Neural cell (in vitro differentiated cells): ENCODE results near the gene ANO4. TPM values are rescaled to one million over a fixed set of nuclear protein-coding genes. Genes with fewer than 3 reads are reported as not detected.

ENCODE experiments used
- H2AFZ ChIP-seq: fragments of 200-600, 300-800 bp; sonication (generic), shearing (Covaris generic); 2 replicates; pipeline ENCODE4 v1.6.0; 2014; ENCODE audit warnings: low read depth, mild to moderate bottlenecking, antibody characterized with exemption, low read length, moderate library complexity
- H3F3A ChIP-seq: fragments of 200-600 bp; shearing (Covaris generic); 2 replicates; pipeline ENCODE4 v1.6.1; 2016; ENCODE audit warnings: mild to moderate bottlenecking, moderate library complexity, mixed read lengths, antibody characterized with exemption, low read length; ENCODE audit not compliant: insufficient read depth, poor library complexity, severe bottlenecking
- H3K27ac ChIP-seq: fragments of 200-600, 300-800 bp; sonication (generic), shearing (Covaris generic); 2 replicates; pipeline ENCODE4 v1.5.1; 2014; ENCODE audit warnings: mild to moderate bottlenecking, low read length, moderate library complexity
- H3K27me3 ChIP-seq: fragments of 300-800, 200-600 bp; sonication (generic), shearing (Covaris generic); 2 replicates; pipeline ENCODE4 v1.6.0; 2014; ENCODE audit warnings: mild to moderate bottlenecking, low read depth, low read length, moderate library complexity; ENCODE audit not compliant: insufficient read depth
- H3K36me3 ChIP-seq: fragments of 300-800, 200-600 bp; sonication (generic), shearing (Covaris generic); 2 replicates; pipeline ENCODE4 v1.5.1; 2014; ENCODE audit warnings: mild to moderate bottlenecking, antibody characterized with exemption, low read length, moderate library complexity; ENCODE audit not compliant: insufficient read depth
- H3K4me2 ChIP-seq: fragments of 300-800, 200-600 bp; sonication (generic), shearing (Covaris generic); 2 replicates; pipeline ENCODE4 v1.6.0; 2014; ENCODE audit warnings: mild to moderate bottlenecking, low read length
- H3K4me3 ChIP-seq: fragments of 300-800, 200-600 bp; sonication (generic), shearing (Covaris generic); 2 replicates; pipeline ENCODE4 v1.5.1; 2014; ENCODE audit warnings: mild to moderate bottlenecking, low read length, moderate library complexity
- H3K79me2 ChIP-seq: fragments of 200-600 bp; shearing (Covaris generic); replicated peaks from 2 replicates; pipeline ENCODE4 v1.6.0; 2014; ENCODE audit warnings: mild to moderate bottlenecking, low read length, moderate library complexity; ENCODE audit not compliant: insufficient read depth
- H3K9ac ChIP-seq: fragments of 300-800, 200-600 bp; sonication (generic), shearing (Covaris generic); 2 replicates; pipeline ENCODE4 v1.6.1; 2016; ENCODE audit warnings: mild to moderate bottlenecking, low read length, mixed read lengths
- H3K9me2 ChIP-seq: fragments of 200-600 bp; shearing (Covaris generic); 2 replicates; pipeline ENCODE4 v1.6.1; 2016; ENCODE audit warnings: mild to moderate bottlenecking, low read length, mixed read lengths; ENCODE audit not compliant: insufficient read depth
- H3K9me3 ChIP-seq: fragments of 200-600, 300-800 bp; sonication (generic), shearing (Covaris generic); 2 replicates; pipeline ENCODE4 v1.6.1; 2016; ENCODE audit warnings: mild to moderate bottlenecking, mixed run types, low read length, moderate library complexity, mixed read lengths
- H4K20me1 ChIP-seq: fragments of 200-600 bp; shearing (Covaris generic); 2 replicates; pipeline ENCODE4 v1.6.1; 2016; ENCODE audit warnings: mild to moderate bottlenecking, mixed run types; ENCODE audit not compliant: insufficient read depth
- EP300 ChIP-seq: fragments of 450-650 bp; conservative IDR thresholded peaks from 2 replicates; pipeline ENCODE4 v1.6.1; 2014; ENCODE audit warnings: antibody characterized with exemption, mild to moderate bottlenecking, moderate library complexity; ENCODE audit not compliant: poor library complexity, severe bottlenecking
- EZH2 ChIP-seq: fragments of 200-600, 300-800 bp; shearing (Covaris generic), sonication (generic); IDR thresholded peaks from 2 replicates; pipeline ENCODE4 v1.6.1; 2014; ENCODE audit warnings: antibody characterized with exemption, low read length, borderline replicate concordance, mild to moderate bottlenecking; ENCODE audit not compliant: insufficient read depth, poor library complexity, severe bottlenecking
- MXI1 ChIP-seq: fragments of 450-650 bp; conservative IDR thresholded peaks from 2 replicates; pipeline ENCODE4 v1.6.1; 2014; ENCODE audit warnings: antibody characterized with exemption, mild to moderate bottlenecking; ENCODE audit not compliant: poor library complexity, severe bottlenecking
- POLR2AphosphoS5 ChIP-seq: IDR thresholded peaks from 2 replicates; pipeline ENCODE4 v1.6.1; 2012
- SMC3 ChIP-seq: fragments of 450-650 bp; conservative IDR thresholded peaks from 2 replicates; pipeline ENCODE4 v1.6.1; 2014; ENCODE audit warnings: antibody characterized with exemption, mild to moderate bottlenecking, moderate library complexity; ENCODE audit not compliant: poor library complexity
- TAF1 ChIP-seq: IDR thresholded peaks from 2 replicates; pipeline ENCODE4 v1.6.1; 2012; ENCODE audit warnings: low read depth
- polyA plus RNA-seq: library from polyadenylated mRNA; depleted of rRNA; stranded (reverse); fragments of >200 nt; gene quantifications from 2 replicates; pipeline ENCODE4 v1.2.3, GENCODE V29; 2014
- TF ChIP-seq, protein P1 (sequence below): fragments of 450-650 bp; IDR thresholded peaks from 2 replicates; pipeline ENCODE4 v1.5.1; 2014; ENCODE audit warnings: antibody characterized with exemption, mild to moderate bottlenecking, moderate library complexity; ENCODE audit not compliant: poor library complexity, severe bottlenecking
- TF ChIP-seq, protein P2 (sequence below): IDR thresholded peaks from 2 replicates; pipeline ENCODE4 v1.6.1; 2012; ENCODE audit warnings: borderline replicate concordance

ANO4 gene
- polyA plus RNA-seq, 1 donor from 2014 or later: 11.1 TPM

DNA sequence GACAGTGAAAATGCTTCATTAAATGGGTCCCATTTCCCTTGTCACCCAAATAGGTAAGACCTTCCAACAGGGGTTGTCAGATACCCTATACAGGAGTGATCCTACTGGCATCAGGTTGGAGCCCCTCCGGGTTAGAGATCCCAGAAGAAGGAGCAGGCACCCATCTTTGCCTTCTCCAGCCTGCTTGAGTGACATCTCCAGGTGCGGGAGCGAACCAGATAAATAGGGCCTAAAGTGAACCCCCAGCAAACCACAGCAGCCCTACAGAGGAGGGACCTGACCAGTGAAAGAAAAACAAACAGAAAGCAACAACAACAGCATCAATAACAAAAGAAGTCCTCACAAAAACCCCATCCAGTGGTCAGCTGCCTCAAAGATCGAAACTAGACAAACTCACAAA is 233.2 kb downstream of the ANO4 start:
- Histone ChIP-seq H3K9me3 (no peaks in the 10 kb centered on the region), H3K4me2 (no peak overlapping the region), H2AFZ (no peak overlapping the region), H3K36me3 (no peaks in the 10 kb centered on the region), H3K9me2 (no peaks in the 10 kb centered on the region), H3K27me3 (no peaks in the 10 kb centered on the region), H3K4me3 (no peak overlapping the region), H3K9ac (no peak overlapping the region), H4K20me1 (no peaks in the 10 kb centered on the region), H3K79me2 (no peaks in the 10 kb centered on the region), H3K27ac (no peak overlapping the region), H3F3A (no peaks in the 10 kb centered on the region)
- no peak for TF ChIP-seq MXI1
- TF ChIP-seq POLR2AphosphoS5: no peak
- no peak for TF ChIP-seq EZH2
- TF ChIP-seq SMC3: no peak
- TF ChIP-seq TAF1: no peak
- TF ChIP-seq, protein P1, sequence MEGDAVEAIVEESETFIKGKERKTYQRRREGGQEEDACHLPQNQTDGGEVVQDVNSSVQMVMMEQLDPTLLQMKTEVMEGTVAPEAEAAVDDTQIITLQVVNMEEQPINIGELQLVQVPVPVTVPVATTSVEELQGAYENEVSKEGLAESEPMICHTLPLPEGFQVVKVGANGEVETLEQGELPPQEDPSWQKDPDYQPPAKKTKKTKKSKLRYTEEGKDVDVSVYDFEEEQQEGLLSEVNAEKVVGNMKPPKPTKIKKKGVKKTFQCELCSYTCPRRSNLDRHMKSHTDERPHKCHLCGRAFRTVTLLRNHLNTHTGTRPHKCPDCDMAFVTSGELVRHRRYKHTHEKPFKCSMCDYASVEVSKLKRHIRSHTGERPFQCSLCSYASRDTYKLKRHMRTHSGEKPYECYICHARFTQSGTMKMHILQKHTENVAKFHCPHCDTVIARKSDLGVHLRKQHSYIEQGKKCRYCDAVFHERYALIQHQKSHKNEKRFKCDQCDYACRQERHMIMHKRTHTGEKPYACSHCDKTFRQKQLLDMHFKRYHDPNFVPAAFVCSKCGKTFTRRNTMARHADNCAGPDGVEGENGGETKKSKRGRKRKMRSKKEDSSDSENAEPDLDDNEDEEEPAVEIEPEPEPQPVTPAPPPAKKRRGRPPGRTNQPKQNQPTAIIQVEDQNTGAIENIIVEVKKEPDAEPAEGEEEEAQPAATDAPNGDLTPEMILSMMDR: no peak
- TF ChIP-seq, protein P2, sequence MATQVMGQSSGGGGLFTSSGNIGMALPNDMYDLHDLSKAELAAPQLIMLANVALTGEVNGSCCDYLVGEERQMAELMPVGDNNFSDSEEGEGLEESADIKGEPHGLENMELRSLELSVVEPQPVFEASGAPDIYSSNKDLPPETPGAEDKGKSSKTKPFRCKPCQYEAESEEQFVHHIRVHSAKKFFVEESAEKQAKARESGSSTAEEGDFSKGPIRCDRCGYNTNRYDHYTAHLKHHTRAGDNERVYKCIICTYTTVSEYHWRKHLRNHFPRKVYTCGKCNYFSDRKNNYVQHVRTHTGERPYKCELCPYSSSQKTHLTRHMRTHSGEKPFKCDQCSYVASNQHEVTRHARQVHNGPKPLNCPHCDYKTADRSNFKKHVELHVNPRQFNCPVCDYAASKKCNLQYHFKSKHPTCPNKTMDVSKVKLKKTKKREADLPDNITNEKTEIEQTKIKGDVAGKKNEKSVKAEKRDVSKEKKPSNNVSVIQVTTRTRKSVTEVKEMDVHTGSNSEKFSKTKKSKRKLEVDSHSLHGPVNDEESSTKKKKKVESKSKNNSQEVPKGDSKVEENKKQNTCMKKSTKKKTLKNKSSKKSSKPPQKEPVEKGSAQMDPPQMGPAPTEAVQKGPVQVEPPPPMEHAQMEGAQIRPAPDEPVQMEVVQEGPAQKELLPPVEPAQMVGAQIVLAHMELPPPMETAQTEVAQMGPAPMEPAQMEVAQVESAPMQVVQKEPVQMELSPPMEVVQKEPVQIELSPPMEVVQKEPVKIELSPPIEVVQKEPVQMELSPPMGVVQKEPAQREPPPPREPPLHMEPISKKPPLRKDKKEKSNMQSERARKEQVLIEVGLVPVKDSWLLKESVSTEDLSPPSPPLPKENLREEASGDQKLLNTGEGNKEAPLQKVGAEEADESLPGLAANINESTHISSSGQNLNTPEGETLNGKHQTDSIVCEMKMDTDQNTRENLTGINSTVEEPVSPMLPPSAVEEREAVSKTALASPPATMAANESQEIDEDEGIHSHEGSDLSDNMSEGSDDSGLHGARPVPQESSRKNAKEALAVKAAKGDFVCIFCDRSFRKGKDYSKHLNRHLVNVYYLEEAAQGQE: no peak

DNA sequence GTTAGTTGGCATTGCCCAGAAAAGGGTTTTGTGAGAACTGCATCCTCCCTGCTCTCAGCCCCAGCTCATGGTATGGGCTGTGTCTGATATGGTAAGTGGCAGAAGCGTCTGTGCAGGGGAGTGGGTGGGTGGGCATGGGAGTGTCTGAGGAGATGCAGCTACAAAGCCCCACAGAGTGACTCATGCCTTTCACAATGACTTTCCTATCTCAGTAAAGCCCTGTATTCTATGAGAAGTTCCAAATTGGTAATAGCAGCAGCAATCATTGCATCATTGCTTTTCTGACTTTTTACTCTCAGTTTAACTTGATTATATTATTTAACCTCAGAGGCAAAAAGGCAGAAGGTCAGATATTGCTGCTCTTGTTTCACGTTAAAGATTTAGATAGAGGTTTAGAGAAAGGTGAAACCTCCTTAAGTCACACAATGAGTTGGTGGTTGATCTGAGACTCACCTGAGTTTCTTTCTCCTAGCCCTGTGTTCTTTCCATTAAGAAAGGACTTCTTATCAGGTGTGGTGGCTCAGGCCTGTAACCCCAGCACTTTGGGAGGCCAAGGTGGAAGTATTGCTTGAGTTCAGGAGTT is 243.8 kb downstream of the ANO4 start:
- no peak overlapping the region for H3K27ac ChIP-seq

DNA sequence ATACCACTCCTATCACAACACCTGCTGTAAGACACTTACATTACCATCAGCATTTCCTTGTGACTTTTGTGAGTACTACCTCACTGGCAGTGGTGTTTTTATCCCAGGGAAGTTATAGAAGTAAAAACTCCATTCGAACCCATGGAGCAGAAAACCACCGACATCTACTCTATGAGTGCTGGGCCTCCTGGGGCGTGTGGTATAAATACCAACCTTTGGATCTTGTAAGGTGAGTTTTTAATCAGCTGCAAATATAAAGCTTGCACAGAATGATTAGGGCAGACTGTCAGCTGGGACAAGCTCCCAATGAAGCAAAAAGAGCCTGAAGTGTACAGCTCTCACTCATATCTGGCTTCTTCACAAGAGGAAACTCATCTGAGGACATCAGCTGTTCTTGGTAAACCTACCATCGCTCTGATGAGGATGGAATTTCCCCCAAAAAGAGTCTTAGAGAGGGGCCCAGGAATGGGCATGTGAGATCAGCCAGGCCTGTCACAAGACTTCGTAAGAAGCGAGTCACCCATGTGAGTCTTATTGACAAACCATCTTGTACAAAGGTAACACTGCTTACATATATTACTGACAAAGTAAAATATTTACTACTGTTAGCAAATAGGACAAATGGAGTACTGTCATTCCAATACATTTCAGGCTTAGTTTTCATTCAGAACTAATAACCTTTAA is 245.4 kb downstream of the ANO4 start:
- Histone ChIP-seq H3K4me2 (no peak overlapping the region), H3K27ac (no peak overlapping the region), H3K79me2 (no peaks in the 10 kb centered on the region), H3K9me3 (no peaks in the 10 kb centered on the region), H3K27me3 (no peaks in the 10 kb centered on the region), H3K36me3 (no peaks in the 10 kb centered on the region), H3K9me2 (no peaks in the 10 kb centered on the region), H4K20me1 (no peaks in the 10 kb centered on the region), H2AFZ (no peak overlapping the region), H3K4me3 (no peak overlapping the region), H3K9ac (no peak overlapping the region), H3F3A (no peaks in the 10 kb centered on the region)
- TF ChIP-seq TAF1: no peak

More for the DNA sequence above, 243.8 kb downstream of the ANO4 start:
- Histone ChIP-seq H3F3A (no peaks in the 10 kb centered on the region), H3K9ac (no peak overlapping the region), H3K9me2 (no peaks in the 10 kb centered on the region), H2AFZ (no peak overlapping the region), H3K9me3 (no peaks in the 10 kb centered on the region), H4K20me1 (no peaks in the 10 kb centered on the region), H3K4me2 (no peak overlapping the region), H3K4me3 (no peak overlapping the region), H3K27me3 (no peaks in the 10 kb centered on the region), H3K79me2 (no peaks in the 10 kb centered on the region), H3K36me3 (no peaks in the 10 kb centered on the region)
- TF ChIP-seq EP300: no peak
- TF ChIP-seq TAF1: no peak
